MV-4-11 (cell line): ENCODE measurements around the gene GABPB2.

Experiments
- DNase-seq: peaks from one replicate; lab custom pipeline; 2025; lab: John Stamatoyannopoulos, UW

The GABPB2 gene

DNA sequence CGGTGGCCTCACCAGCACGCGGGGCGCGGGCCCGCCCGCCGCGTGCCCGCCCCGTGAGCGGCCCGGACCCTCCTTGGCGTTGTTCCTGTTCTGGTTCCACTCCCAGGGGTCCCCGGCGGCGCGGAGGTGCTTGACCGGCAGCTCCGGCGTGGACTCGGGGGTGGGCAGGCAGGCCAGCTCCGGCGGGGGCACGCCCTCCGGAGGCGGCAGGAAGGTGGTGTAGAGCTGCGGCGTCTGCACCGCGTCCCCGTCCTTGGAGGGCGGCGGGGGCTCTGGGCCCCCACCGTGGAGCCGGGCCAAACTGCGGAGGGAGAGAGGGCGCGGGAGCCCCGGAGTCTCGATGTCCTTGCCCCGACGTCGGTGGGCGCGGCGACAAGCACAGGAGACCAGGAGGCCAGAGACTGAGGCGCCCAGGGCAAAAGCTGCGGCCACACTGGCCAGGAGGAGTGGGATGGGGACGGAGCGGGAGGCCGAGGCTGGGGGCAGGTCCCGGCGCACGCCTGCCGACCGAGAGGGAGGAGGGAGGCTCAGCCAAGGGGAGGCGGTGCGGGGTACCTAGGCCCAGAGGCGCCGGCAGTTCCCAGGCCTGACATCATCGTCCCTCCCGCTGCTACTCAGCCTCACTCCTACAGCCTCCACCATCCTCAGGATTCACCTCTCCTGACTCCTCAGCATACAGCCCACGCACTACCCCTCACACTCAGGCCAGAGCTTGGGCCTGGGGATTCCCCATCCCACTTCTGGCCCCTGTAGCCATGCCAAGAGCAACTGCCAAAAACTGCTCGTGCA, 62.7 kb downstream of the GABPB2 start:
- DNase-seq, result no peak

DNA sequence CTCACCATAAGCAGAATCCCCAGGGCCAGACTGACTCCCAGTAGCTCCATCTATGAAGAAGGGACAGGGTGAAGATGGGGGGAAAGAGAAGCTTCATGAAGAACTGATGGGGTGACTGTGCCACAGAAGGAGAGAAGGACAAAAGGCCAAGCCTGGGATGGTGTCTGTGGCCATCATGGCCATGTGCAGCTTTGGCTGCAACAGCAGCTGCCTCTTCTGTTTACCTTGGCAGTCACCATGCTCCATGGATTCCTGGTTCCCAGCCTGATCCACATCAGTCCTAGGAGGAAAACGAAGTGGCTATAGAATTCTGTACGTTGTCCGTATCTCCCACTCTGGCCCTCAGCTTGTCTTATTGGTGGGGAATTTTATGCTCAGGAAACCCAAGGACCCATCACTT, 63.8 kb downstream of the GABPB2 start:
- DNase-seq, result no peak

DNA sequence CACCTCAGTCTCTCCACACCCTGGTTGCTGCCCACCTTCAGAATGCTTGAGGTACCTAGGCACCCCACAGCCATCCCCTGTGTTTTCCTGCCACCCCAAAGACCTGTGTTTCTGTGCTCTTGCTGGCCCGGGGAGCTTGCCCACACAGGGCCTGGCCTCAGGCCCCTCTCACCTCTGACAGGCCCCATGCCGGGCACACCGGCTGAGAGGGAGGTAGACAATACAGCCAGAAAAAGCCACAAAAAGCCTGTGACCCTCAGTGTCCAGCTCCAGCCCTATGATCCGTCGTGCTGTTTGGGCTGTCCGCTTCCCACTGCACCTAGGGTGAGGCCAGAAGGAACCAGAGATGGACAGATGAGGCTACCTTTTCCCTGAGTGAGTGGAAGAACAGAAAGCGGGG, 64.4 kb downstream of the GABPB2 start:
- DNase-seq, result no peak

DNA sequence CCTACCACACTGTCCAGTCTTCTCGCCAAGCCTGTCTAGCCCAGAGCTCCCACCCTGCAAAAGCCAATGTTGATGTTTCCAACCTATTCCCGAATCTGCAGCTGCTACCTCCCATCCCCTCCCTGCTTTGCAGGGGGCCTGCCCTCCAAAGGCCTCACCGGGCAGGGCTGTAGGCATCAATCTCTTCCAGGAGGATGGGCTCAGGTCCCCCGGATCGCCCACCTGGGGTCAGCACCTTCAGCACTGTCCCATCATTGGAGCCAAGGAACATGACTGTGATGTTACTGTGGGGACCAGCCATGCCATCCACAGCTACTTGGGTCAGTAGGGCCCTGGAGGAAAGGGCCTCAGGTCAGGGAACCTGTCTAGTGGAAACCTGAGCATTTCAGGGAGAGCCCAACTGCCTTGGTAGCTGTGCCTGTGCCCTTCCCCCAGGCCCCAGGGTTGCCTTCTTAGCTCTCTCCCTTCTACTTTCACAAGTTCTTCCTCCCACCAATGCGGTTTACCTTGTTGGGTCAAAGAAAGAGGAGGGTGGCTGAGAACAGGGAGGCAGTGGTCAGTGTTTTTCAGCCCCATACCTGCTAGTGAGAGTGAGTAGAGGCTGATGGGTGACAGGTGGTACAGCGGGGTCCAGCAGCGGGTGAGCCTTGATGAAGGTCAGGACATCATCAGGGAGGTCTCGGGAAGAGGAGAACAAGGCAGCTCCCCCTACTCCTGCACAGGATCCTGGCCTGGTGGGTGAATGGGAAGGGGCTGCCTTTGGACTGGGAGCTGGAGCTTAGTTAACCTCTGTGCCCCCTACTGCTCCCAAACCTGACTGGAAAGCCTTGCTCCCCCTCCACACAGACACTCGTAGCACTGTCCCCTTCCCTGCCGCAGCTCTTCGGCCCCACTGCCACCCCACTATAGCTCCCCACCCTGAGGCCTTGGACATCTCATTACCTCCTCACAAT, 65.1 kb downstream of the GABPB2 start:
- no peak for DNase-seq

DNA sequence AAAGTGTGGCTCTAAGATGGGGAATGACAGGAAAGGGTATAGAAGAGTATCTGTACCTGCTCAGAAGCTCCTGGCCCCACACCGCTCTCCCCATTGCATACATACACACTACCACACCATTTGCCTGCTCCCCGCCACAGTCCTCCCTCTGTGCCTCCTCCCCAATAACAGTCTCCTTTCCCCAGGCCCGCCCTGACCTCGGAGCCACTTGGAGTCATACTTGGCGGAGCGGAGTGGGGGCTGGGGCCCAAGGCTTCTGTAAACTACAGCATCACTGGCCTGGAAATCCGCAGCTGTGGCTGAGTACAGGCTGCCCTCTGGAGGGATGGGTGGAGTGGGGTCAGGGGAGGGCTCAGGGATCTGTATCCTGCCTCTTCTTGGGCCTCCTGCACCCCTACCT, 67.2 kb downstream of the GABPB2 start:
- no peak for DNase-seq

DNA sequence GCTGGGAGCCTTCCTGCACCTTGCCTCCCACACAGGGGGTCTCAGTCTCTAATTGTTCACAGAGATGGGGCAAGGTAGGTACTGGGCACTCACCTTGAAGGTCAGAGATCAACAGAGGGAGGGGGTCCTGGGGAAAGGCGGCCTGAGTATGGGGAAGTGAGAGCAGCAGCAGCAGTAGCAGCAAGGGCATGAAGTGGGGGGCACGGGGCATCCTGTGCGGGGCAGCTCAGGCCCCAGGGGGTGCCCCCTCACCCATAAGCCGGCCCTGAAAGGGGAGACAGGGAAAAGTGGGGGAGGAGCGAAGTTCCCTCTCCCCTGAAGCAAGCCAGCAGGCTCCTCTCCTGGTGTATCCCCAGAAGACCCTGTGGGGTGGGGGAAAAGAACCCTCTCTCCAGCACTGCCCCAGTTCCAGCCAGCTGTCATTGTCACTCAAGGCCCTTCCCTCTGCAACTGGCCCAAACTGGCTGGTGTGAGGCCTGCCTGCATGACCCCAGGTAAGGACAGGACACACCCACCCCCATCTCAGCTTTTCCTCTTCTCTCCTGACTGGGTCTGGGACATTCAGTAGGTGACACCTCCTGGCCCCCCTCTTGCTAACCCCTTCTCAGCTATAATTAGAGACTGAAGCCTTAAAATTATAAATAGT, 72.0 kb downstream of the GABPB2 start:
- DNase-seq, result no peak

DNA sequence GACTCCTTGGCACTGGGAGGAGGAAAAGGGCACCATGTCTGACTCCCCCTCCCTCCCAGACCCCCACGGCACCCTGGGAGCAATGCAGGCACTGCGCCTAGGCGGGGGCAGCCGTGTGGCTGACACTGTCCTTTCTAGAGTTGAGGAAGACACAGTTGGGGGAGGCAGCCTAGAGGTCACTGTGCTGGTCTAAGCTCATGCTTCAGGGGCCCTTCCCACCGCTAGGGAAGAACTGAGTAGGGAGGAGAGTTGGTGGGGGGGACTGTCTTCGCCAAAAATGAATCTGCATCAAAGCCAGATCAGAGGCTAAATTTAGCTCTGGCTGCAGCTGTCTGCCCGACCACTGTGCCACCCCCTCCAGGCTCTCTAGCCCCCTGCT, 72.5 kb downstream of the GABPB2 start:
- no peak for DNase-seq

DNA sequence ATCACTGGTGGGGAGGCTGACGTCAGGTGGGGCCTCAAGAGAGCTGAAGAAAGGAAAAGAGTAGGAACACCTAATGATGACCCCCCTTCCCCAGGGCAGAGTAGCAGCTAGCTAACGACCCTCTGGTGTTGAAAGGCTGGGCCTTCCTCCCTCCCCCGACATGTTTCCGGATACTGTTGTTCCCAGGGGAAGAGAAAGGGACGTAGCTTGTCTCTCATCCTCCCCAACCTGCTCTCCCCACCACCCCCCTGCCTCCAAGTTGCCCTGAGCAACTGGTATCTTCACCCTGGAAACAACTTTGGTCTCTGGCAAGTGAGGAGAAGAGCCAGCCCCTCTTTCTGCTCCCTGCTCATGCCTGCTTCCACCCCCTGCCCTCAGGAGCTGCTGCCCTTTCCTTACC, 73.4 kb downstream of the GABPB2 start:
- no peak for DNase-seq

DNA sequence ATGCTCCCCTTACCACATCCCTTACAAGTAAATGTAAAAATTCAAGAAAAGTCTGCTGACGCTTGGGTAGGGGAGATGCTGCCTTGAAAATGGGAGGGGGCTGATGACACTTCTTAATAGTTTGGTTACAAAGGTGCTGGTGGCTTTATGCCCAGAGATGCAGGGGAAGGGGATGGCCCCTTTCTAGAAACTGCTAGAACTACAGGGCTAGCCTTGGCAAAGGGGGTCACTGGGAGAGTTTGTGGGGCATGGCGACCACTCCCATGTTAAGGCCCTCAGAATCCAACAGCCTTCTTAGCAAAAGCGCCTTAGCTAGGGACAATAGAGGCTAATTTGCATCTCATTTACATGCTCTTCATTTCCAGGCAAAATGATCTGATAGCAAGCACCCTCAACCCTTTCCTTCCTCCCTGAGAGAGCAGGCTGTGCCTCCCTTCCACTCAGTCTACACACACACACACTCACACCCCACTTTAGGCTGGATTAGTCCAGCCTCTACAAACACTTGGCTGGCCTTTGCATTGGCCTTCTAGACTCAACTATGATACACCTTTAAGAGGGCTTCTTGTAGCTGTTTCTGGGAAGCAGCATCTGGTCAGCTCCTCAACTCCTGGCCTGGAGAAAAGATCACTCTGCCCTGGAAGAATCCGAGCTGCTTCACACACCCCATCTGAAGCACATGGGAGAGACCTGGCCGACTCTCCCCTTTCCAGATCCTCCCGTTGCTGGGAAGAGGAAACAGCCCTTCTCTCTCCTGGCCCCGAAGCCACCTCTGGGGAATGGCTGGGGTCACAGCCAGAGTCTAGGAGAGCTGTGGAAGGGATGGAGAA, 74.1 kb downstream of the GABPB2 start:
- no peak for DNase-seq

DNA sequence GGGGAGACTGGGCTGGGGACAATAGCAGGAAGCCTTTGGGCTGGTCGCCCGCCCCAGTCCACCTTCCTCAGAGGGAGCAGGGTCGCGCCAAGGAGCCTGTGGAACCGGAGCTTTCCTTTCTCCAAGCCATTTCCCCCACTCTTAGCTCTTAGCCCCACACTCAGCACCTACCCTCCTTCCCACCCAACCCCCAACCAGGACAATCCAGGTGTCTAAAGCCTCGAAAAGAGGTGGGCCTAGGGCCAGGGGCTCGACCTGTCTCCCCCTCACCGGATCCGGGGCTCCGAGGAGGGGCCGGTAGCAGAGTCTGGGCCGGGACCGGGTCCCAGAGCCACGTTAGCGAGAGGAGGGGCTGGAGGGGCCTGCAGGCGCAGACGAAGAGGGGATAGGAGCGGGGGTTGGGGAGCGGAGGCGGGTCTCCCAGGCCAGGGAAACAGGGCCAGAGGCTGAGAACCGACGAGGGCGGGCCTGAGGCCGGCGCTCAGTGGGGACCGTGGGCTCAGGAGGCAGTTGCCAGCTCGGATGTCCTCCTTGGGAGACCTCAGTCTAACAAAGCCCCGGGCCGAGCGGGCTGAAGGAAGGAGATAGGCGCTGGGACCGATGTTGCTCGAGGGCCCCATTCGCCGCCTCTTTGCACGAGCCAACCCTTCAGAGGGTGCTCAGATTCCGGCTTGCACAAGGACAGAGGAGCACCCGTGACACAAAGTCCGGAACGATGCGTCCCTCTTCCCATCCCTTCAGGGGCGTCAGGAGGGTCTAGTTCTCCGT, 74.9 kb downstream of the GABPB2 start:
- DNase-seq, result no peak

DNA sequence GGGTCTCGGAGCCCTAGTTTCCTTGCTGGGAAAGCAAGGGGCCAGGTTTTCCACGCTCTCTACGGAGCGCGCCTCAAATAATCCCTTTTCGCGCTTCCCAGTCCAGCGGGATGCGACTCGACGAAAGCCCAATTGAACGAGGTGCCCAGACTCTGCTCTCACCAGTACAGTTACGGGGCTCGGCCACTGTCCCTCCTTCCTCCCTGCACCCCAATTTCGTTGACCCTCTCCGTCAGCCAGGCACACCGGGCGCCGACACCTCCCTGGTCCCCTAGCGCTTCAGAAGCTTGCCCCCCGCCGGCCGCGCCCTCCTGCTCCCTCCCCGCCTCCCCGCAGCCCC, 75.5 kb downstream of the GABPB2 start:
- no peak for DNase-seq

DNA sequence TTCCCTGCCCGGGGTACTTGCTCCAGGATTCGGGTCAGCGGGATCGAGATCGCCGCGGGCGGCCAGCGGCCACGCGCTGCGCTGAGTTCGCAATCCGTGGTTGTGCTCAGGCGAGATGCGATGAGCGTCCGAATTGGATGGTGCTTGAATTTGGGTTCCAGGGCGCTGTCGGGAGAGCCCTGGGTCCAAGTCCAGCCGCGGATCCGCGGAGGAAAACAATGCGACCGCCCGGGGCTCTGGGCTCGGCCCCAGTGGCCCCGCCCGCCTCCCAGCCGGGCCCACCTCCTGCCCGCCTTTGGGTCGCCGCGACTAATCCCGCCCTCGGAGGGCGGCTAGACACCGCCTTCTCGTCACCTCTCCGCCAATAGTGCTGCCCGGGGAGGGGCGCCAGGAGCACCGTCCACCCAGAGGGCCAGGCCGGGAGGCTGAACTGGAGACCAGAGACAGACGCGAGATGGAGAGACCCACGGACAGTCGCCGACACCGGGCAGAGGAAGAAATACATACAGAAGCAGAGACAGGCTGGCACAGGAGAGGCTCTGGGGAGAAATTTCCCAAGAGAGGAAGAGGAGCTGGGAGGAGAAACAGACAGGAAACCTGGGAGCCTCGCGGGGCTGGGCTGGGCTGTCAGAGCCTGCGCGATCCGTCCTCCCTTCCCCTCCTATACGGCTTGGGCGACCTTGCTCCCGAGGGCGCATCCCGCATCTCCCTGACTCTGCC, 76.0 kb downstream of the GABPB2 start, which contains the start of gene SEMA6C:
SEMA6C (minus strand) TSS at position 220 of the 720 bp plus-strand sequence. CDS start 4,010 bp downstream, outside the sequence.
- peak; percentile 72 for DNase-seq

DNA sequence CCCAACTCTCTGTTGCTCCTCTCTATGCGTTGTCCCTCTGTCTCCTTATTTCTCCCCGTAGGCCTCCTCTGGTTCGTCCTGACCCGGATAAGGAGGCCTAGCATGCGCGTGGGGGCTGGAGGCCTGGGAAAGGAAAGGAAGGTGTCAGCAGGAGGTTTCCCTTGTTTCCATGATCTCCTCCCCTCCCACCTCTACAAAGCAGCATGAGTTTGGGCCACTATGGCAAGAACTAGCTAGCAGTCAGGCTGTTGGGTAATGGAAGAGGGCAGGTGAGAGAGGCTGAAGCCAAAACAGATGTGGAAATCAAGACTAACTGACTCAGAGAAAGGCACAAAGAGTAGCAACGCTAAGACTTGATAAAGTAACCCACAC, 76.6 kb downstream of the GABPB2 start:
- DNase-seq, result no peak

DNA sequence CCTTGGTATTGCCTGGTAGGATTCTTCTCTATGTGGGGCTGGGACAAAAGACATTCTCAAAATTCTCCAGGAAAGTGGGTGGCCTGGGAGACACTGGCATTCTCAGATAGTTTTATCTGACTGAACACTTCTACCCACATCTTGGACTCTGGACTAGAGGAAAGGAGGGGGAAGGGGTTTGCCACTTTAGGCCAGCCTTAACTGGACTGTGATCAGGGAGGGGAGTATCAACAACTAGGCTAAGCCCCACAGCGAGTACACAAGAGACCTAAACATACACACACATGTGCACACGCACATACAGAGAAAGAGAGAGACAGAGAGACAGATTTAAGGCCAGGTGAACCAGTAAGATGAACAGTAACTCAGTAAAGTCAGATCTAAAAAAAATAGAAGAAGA, 77.1 kb downstream of the GABPB2 start:
- DNase-seq, result no peak

DNA sequence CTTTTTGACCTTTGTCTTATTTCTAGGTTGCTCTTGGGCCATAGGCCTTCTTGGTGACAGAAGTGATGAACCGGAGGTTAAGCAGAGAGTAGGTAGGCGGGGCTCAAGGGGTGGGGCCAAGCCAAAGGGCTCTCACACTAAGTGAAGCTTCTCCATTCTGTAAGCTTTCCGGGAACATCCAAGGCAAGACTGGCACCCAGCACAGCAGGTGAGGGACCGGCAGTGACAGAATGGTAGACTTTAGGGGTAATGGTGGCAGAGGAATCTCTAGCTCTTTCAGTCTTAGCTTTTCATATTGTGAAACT, 85.9 kb downstream of the GABPB2 start, which contains the start of gene TNFAIP8L2:
TNFAIP8L2 (plus strand) TSS at position 135 of the 305 bp plus-strand sequence. CDS start 2,049 bp downstream, outside the sequence.
- peak; percentile 88 for DNase-seq

DNA sequence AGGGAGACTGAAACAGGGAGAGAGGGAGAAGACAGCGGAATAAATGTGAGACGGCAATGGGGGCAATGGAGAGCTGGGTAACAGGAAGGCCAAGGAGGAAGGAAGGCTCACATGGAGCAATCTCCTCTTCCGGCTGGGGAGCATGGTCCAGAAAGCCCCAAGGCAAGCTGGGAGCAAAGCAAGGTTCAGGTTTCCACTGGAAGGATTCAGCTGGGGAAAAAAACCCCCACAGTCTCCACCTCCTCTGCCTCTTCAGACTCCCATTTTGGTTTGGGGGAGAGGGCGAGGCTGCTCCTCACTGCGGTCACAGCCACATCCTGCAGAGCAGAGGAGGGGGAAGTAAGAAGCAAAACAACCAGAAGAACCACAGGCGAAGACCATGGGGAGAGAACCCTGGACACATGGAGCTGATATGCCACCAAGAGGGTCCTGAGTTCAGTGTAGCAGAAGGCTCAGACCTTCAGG, 86.5 kb downstream of the GABPB2 start:
- peak; percentile 93 for DNase-seq

DNA sequence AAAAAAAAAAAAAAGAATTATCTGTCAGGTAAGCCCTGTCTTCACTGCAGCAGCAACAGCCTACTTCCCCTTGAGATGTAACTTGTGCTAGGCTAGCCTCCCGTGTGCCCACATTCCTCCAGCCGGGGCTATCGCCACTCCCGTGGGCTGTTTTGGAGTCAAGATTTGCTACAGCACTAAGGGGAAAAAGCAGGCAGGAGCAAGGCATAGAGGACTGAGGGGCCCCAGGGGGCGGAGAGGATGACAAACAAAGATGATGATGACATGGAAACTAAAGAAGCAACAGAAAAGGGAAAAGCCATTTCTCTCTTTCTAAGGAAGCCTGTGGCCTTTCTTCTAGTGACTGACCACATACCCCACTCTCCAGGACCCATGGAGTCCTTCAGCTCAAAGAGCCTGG, 87.8 kb downstream of the GABPB2 start:
- DNase-seq, result peak; percentile 67

DNA sequence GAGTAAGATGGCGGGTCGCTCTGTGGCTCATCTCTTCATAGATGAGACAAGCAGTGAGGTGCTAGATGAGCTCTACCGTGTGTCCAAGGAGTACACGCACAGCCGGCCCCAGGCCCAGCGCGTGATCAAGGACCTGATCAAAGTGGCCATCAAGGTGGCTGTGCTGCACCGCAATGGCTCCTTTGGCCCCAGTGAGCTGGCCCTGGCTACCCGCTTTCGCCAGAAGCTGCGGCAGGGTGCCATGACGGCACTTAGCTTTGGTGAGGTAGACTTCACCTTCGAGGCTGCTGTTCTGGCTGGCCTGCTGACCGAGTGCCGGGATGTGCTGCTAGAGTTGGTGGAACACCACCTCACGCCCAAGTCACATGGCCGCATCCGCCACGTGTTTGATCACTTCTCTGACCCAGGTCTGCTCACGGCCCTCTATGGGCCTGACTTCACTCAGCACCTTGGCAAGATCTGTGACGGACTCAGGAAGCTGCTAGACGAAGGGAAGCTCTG, 88.2 kb downstream of the GABPB2 start:
- DNase-seq, result peak; percentile 73

DNA sequence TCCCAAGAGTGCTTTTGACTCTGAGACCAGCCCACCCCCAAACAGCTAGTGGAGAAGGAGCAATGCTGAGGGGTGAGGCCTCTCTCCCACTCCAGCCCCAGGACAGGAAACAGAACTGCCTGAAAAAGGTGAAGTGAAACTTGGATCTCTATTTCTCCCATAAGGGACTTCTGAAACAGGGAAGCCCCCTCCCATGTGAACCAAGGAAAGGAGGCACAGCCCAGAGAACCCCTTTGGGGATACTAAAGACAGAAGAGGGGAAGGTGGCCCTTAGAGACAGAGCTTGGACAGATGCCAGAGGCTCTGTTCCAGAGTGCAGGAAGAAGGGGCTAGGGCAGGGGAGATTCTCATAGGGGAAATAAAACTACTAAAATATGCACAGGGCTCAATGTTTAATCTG, 88.8 kb downstream of the GABPB2 start:
- DNase-seq, result peak; percentile 77

DNA sequence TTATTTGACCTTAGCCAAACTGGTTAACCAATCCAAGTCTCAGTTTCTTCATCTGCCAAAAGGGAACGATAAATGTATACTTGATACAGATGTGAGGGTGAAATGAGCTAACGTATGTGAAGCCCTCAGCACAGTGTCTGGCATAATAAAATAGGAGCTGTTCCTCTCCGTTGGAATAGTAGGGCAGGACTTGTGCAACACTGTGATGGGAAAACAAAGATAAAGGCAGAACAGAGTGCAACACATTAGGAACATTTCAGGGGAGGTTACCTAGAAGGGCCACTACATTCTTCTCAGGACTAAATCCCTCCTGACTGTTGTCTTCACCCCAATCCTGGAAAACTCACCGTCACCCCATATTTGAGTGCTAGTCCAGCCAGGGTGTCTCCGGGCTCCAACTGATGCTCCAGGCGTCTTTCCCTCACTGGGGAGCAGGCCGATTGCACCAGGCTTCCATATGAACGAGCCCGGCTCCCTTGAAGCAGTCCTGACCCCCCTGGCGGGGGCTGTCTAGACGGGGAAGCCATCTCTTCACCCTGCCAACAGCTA, 94.2 kb downstream of the GABPB2 start:
- no peak for DNase-seq
